HG02938 (cell line): ENCODE data around the gene SIGLEC9.

Source experiments
- ATAC-seq: cut with Tn5 transposase; IDR thresholded peaks from one replicate; pipeline ENCODE4 v1.9.1; 2021; ENCODE audit warnings: mild to moderate bottlenecking, moderate library complexity; ENCODE audit not compliant: unreplicated experiment

The SIGLEC9 gene

DNA sequence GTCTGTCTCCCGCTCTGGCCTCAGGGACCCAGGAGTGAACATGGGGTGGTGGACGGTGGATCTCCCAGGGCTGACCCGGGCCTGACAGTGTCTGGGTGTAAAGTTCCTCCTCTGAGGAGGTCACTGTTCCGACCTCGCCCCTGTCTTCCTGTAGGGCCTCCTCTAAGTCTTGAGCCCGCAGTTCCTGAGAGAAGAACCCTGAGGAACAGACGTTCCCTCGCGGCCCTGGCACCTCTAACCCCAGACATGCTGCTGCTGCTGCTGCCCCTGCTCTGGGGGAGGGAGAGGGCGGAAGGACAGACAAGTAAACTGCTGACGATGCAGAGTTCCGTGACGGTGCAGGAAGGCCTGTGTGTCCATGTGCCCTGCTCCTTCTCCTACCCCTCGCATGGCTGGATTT is at the start of gene SIGLEC9:
SIGLEC9 (plus strand) TSS at position 178 of the 400 bp plus-strand sequence; CDS start at position 247, 69 bp downstream.
- no peak for ATAC-seq

DNA sequence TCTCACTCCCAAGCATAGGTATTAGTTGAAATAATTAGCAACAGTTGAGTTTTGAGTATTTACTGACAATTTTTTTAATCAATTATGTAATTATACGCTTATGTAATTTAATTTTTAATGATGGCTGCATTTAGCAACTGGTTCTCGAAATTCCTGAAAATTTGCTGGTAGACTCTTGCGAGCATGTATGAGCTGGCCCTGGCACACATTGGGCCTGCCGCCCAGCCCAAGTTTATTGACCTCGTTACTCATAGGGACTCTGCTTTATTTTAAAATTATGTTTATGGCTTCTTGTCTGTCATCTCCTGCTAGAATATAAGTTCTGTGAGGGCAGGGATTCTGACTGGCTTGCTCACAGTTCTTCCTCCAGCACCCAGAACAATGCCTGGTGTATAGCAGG is 48.7 kb upstream of the SIGLEC9 start:
- no peak for ATAC-seq

DNA sequence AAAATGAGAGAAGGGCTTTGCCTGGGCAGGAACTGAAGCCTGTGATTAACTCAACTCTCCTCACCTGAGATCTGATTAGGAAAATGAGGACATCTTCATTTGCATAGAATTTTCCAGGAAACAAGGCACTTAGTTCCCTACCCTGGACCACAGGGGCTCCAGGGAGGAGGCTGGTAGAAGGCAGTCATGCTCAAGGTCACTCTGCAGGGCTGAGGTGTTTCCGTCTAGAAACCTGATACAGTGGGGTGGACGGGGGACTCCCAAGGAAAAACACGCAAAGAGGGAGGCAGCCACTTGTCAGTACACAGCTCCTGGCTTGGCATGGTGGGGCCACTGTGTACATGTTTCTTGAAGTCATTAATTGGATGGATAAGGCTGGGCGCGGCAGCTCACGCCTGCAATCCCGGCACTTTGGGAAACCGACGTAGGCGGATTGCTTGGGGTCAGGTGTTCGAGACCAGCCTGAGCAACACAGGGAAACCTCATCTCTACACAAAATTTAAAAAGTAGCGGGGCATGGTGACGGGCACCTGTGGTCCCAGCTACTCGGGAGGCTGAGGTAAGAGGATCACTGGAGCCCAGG is 48.0 kb upstream of the SIGLEC9 start:
- ATAC-seq, result no peak

DNA sequence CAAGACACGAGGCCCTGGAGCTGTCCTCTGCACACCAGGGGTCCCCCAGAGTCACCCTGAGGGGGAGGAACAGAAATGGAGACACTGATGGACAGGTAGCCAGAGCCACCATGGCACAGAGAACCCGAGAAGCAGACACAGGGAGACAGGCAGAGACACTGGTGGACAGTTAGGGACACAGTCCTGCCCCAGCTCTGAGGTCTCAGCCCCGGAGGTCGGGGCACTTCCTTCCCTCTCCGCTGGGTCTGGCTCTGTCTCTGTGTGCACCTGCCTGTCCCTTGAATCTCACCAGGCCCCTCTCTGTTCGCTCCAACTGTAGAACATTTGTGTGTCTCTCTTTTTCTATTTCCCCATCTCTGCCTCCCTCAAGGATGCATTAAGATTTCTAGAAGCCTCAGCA is 46.6 kb upstream of the SIGLEC9 start:
- ATAC-seq, result no peak

DNA sequence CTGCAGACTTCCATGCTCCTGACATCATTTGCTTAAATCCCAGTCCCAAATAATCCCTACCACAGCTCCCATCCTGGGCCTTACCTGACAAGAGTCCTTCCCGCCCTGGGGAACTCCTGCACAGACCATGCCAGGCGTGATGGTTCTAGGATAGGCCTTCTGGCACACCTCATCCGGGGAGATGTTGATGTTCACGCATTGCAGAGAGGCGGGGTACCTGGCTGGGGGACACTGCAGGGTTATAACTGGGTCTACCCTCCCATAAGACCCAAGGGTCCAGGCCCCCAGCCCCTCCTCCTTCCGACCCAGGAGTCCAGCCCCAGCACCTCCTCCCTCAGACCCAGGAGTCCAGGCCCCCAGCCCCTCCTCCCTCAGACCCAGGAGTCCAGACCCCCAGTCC is 46.0 kb upstream of the SIGLEC9 start:
- no peak for ATAC-seq

DNA sequence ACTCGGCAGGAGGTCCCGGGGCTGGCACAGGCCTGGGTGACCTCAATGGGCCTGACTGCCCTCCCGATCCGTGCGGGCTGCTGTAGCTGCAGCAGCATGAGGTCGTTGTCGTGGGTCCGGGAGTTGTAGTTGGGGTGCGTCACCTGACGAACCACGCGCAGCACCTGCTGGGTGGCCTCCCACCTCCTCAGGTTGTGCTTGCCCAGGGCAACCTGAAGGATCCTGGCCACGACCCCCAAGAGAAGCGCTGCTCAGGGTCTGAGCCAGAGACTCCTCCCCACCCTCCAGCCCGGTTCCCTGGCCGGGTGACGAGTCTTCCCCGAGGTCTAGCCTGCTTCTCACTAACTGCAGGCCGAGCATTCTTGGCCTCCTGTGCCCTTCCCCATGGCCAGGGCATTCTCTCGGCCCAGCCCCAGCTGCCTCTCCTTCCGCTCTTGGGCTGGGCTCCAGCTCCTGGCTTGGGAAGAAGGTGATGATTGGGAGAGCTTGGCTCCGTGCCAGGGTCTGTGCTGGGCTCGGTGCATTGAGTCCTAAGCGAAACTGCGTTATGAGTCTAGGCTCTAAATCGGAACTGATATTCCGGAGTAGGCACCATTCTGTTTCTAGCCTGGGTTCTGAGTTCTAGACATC is 45.1 kb upstream of the SIGLEC9 start:
- no peak for ATAC-seq

DNA sequence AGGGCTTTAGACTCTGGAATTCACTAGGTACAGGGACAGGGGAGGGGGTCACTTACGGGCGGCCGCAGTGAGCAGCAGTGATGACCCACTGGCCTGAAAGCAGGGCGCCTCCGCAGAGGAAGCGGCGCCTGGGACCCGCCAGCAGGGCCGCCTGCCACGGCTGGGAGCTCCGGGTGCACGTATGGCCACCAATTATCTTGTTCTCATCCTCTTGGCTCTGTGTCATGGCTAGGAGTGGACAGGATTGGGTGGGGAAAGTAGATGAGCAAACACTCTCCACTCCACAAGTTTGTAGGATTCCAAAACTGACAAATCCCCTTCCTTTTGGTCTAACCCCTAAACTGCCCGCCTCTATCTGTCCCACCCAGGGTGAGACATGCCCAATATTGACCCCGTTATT is 43.2 kb upstream of the SIGLEC9 start:
- no peak for ATAC-seq

DNA sequence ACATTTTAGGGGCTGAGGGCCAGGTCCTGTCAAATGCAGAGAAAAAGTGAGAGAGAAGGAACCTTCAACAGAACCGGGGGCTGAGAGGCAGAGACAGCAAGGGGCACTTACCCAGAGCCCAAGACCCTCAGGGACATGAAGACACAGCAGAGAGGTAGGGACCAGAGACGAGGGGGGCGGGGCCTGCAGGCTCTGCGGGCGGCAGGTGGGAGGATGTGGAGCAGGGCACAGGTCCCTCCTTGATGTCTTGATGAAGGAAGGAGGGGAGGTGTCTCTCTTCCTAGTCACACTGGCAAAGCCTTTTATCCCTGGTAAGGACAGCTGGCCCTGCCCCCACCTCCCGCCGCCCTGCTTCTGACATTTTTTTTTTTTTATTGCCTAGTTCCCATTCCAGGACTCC is 42.1 kb upstream of the SIGLEC9 start, which contains the start of gene KLK14:
KLK14 (minus strand) TSS at position 277 of the 400 bp plus-strand sequence; CDS start at position 4, 273 bp downstream.
- ATAC-seq, result no peak

DNA sequence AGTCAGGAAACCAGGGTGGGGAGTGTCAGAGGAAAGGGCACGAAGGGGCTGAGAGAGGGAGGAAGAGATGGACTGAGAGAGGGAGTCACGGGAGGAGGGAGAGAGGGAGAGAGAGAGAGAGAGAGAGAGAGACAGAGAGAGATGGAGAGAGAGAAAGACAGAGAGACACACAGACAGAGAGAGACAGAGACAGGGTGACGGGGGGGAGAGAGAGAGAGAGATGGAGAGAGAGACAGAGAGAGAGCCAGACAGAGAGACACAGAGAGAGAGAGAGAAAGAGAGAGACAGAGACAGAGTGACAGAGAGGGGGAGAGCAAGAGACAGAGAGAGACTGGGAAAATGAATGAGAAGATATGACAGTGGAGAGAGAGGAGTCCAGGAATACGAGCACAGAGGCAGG is 41.5 kb upstream of the SIGLEC9 start:
- no peak for ATAC-seq

DNA sequence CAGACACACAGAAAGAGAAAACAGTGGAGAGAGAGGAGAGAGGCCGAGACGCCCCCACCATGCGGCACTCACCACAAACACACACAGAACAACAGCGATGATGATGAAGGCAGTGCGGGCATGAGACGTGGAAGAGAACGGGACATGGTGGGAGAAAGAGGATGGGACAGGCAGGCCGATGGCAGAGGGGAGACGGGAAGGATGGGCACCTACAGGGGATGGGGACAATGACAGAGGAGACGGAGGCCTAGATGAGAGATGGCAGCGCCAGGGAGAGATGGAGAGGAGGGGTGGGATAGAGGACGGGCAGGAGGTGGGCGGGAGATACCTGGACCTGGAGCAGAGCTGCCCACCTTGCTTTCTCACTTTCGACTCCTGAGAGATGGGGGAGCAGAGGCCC is 40.9 kb upstream of the SIGLEC9 start:
- no peak for ATAC-seq

DNA sequence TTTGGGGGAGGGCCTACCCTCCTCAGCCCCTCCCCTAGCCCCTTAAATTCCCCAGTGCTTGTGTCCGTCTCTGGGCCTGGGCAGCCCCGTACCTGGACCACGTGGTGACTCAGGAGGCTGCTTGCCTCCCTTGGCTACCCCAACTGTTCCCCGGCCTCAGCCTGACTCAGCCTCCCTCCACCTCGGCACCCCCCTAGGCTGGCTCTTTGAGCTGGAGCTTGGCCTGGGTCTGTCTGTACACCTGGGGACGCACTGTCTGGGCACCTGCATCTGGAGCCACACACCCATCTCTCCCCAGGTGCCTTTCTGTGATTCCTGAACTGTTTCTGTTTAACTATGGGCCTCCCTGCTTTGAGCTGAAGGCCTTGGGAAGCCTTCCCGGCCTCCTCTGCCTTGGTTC is 40.2 kb upstream of the SIGLEC9 start:
- ATAC-seq, result no peak

DNA sequence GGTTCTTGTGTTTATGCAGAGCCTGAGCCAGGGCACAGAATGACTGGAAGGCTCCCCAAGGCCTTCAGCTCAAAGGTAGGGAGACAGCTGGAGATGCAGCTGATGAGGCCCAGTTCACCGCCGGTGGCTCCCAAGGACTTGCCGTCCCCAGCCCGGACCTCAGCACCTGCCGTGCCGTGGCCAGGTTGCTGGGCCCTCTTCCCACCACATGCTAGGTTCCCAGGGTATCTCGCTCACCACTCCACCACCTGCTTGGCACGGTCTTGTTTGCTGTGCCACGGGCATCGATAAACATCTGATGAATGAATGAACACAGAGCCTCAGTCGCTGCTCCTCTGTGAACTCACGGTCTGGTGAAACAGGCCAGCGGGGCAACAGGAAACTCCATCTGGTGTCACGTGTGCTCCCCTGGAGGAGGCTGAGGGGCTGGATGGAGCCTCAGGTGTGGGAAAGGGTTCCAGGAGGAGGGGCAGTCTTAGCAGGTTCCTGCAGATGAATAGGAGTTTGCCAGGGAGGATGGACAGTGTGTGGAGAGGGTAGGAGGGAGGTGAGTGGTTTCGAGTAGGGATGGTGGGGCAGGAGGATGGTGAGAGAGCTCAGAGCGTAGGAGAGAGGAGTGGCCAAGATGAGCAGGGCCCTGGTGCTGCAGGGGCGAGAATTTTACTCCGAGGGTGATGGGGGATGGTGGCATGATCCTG is 38.4 kb upstream of the SIGLEC9 start:
- ATAC-seq, result no peak

DNA sequence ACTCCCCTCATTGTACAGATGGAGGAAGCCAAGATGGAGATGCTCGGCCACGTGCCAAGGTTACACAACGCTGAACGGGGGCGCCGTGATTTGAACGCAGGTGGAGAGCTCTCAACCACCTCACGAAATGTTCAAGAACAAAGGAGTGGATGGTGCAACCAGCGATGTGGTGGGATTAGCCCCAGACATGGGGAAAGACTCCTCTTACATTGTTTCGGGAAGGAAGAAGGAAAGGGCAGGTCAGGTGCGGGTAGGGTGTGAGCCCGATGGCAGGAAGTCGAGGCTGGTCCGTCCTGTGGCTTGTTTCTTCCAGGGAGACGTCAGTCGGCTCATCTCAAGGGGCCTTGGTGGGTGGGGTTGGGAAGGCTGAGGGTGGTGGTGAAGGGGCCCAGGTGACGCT is 34.9 kb upstream of the SIGLEC9 start:
- ATAC-seq, result no peak

DNA sequence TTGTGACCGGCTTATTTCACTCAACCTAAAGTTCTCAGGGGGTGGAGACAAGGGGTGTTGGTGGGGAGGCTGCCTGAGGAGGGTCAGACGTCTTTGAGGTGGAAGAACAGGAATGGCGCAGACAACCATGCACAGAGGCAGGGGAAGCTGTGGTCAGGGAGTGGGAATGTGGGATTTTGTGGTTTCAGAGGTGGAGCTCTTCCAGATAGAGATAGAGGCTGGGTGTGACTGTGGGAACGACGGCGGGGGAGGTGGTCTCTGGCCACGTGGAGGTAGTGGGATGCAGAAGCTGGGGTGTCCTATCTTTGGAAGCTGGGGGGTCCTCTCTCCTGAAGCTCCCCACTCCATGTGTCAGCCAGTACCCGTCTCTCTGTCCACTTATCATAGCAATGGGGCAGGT is 34.2 kb upstream of the SIGLEC9 start:
- no peak for ATAC-seq

DNA sequence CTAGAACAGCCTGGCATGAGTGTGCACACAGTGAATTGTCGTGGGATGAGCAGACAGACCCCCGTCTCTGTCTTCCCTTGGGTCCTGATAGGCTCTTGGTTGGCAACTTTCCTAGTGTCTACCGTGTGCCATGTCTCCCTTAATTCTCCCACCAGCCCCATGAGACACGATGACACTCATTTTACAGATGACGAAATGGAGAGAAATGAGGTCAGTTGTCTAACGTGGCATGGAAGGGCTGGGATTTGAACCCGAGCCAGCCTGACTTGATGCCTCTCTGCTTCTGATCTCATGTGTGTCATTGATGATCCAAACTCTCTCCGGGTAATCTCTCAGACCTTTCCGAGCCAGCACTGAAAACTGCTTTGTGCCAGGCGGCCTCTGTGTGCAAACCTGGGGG is 33.6 kb upstream of the SIGLEC9 start:
- no peak for ATAC-seq

DNA sequence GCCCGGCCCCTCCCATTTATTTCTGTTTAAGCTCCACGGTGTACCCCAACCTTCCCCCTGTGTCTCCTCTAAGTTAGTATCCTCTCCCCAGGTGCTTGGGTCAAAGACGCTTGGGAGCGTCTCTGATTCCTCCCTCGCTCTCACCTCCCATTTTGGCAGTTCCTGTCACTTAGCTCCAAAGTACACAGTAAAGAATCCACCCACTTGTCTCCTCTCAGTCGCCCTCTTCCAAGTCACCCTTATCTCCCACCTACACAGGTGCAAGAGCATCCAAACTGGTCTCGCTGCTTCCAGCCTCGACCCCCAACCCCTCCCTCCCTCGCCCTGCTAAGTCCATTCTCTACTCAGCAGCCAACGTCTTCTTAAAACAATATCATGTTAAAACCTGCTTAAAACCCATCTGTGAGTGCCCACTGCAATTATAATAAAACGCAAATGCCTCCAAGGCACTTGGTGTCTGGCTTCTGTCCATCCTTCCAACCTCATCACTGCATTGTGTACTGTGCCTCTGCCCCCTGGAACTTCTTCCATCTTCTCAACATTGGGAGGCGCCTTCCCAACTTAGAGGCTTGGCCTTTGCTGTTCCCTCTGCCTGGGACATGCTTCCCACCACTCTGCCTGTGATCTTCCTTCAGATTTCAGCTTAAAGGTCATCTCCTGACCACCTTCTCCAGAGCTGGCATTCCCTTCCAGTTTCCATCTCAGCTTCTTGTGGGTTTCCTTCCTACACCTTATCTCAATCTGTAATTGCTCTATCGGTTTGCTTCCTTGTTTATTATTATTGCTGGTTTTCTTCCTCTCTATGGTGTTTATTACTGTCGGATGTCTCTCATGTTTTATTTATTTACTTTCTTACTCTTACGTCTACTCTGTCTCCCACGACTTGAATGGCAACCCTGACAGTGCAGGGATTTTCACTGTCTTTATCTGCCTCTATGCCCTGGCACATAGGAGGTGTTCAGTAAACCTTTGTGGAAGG is 32.5 kb upstream of the SIGLEC9 start:
- ATAC-seq, result no peak

DNA sequence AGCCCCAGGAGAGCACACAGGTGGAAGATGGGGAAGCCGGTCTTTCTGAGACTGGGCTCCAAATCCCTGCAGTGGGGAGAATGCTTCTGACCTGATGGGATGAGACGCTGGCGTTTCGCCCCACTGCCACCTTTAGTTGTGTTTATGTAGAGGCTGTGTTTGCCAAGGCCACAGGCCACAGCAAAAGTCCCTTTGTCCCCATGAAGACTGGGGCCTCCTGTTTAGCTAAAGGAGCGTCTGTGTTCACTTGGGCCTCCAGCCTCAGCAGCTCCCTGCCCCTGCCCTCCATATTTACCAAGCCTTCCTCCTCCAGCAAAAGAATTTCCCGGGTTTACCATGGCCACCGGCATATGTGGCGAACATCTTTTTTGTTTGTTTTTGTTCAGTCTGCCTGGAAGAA is 31.6 kb upstream of the SIGLEC9 start:
- no peak for ATAC-seq

DNA sequence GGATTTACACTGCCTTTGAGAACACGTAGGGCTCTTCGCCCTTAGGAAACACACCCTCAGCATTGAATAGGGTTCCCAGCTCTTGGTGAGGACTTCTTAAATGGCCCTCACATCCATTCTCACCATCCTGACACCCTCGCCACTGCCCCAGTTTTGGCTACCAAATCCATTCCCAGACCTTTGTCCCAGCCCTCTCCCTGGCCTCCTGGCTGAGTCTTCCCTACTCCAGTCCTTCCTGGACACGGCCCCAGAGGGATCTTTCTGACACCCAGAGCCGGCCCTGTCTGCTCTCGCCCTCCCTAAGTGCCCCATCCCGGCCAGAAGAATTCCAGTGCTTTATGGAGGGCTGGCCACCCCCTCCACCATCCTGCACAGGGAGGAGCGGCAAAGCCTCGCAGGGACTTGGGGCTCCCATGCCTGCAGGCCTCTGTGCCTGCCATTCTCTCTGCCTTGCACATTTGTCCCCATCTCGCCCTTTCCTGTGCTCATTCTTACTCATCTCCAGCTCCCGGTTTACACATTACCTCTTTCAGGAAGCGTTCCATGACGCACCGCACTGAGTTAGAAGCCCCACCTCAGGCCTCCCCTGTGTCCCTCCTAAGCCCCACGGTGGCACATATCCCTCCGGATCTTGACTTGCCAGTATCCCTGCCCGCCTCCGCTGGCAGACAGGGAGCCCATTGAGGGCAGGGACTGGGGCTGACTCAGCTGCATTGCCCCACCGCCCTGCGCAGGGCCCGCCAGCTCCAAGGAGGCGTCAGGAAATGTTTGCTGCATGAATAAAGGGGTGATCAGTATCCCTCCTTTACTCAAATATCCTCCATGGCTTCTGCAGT is 31.0 kb upstream of the SIGLEC9 start:
- no peak for ATAC-seq

DNA sequence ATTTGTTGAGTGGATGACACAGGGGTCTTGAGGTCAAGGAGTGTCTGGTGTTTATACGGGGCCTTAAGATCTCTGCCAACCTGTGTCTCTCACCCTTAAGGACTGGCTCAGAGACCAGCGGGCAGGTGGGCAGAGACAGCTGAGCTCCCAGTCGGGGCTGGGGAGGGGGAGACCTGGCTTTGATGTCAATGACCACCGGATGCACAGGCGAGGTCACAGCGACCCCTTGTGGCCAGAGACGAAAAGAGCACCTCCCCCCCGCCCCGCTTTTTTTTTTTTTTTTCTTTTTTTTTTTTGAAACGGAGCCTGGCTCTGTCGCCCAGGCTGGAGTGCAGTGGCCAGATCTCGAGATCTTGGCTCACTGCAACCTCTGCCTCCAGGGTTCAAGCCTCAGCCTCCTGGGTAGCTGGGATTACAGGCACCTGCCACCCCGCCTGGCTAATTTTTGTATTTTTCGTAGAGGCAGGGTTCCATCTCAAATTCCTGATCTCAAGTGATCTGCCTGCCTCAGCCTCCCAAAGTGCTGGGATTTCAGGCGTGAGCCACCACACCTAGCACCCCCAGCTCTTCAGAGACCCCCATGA is 29.9 kb upstream of the SIGLEC9 start:
- ATAC-seq, result no peak
